Stomach smooth muscle (tissue), 2 donors: ENCODE data around the gene CYFIP1.

Source experiments
- H3K27ac ChIP-seq: one replicate; pipeline ENCODE4 v1.7.0; 2013; ENCODE audit warnings: mild to moderate bottlenecking, low read length, inconsistent platforms
- H3K27me3 ChIP-seq, 2 donors: one replicate each; pipeline ENCODE4 v1.7.0; 2013; ENCODE audit warnings: low read length in 2 of 2; ENCODE audit not compliant: insufficient read depth in 2 of 2, control insufficient read depth in 1 of 2
- H3K36me3 ChIP-seq, 2 donors: one replicate each; pipeline ENCODE4 v1.7.0; 2013; ENCODE audit warnings: low read length in 2 of 2; ENCODE audit not compliant: control insufficient read depth in 2 of 2, insufficient read depth in 2 of 2
- H3K4me1 ChIP-seq: one replicate; pipeline ENCODE4 v1.7.0; 2013; ENCODE audit warnings: low read length; ENCODE audit not compliant: control insufficient read depth, insufficient read depth
- H3K4me3 ChIP-seq, 2 donors: one replicate each; pipeline ENCODE4 v1.7.0; 2013; ENCODE audit warnings: low read length in 2 of 2
- H3K9ac ChIP-seq, 2 donors: one replicate each; pipeline ENCODE4 v1.7.0; 2013; ENCODE audit warnings: low read length in 2 of 2, mild to moderate bottlenecking in 1 of 2
- H3K9me3 ChIP-seq, 2 donors: one replicate each; pipeline ENCODE4 v1.7.0; 2013; ENCODE audit warnings: low read length in 2 of 2; ENCODE audit not compliant: control insufficient read depth in 2 of 2
- donor health status: healthy.
- donor health status: Pancreatic carcinoma.

The CYFIP1 gene

DNA sequence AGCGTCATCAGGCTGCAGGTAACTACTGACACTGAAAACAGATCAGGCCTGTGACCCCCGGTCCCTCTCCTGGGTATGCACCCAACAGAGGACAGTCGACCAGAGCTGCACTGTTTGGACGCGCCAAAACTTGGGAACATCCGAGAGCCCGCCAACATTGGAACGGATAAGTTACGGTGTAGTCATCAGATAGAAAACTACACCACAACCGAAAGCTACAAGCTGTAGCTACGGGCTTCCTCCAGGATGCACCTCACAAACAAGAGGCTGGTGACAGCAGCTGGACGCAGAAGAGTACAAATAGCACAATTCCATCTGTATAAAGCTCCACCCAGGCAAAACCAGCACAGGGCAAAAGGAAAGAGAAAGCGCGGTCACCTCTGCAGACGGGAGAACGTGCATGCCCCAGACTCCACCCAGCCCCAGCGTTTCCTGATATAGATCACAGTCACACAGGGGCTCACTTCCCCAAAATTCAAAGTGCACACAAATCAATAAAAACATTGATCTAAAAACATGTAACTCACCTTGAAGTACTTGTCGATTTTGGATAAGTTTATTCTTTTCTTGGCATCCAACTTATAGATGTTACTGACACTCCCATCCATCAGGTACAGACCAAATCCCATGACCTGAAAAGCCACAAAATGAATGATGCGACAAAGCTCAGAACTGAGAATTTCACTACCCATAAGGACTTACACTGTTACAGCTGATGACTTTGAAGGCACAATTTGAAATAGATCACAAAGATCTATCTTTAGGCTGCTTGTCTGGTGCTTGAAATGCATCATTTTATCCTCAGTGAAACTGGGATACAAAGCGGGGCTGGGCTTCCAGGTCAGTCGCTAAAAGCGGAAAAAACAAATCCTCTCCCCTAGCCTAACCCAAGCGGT lies 43.3 kb downstream of the CYFIP1 start:
- no peaks in the 10 kb centered on the region for H3K9me3 ChIP-seq
- no peaks in the 10 kb centered on the region for H3K27me3 ChIP-seq
- H3K4me1 ChIP-seq, result no peaks in the 10 kb centered on the region
- peaks cover 24 to 50% of the 10 kb centered on the region in 2 donors for H3K36me3 ChIP-seq
- no peak overlapping the region for H3K9ac ChIP-seq
- no peak overlapping the region for H3K4me3 ChIP-seq
- no peak overlapping the region for H3K27ac ChIP-seq

DNA sequence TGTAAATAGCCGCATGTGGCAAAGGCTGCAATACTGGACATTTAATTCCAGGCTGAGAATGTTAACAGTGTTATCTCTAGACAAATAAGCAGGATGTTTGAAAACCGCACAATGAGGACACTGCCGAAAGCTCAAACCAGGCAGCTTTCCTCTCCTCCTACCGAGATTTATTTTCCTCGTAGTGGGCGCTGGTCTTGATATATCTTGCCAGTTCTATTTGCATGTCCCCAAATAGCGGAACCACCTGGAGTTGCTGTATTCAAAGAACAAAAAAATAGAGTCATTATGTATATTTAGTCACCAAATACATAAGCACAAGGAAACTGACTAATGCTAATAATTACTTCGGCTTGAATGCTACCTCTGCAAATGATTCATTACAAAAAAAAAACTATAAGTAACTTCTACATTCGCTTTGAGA lies 46.5 kb downstream of the CYFIP1 start:
- Histone ChIP-seq H3K36me3 (peaks cover 18 to 42% of the 10 kb centered on the region in 2 donors), H3K9me3 (no peaks in the 10 kb centered on the region), H3K27me3 (no peaks in the 10 kb centered on the region), H3K4me1 (peaks cover 4% of the 10 kb centered on the region), H3K27ac (no peak overlapping the region), H3K9ac (no peak overlapping the region), H3K4me3 (no peak overlapping the region)

DNA sequence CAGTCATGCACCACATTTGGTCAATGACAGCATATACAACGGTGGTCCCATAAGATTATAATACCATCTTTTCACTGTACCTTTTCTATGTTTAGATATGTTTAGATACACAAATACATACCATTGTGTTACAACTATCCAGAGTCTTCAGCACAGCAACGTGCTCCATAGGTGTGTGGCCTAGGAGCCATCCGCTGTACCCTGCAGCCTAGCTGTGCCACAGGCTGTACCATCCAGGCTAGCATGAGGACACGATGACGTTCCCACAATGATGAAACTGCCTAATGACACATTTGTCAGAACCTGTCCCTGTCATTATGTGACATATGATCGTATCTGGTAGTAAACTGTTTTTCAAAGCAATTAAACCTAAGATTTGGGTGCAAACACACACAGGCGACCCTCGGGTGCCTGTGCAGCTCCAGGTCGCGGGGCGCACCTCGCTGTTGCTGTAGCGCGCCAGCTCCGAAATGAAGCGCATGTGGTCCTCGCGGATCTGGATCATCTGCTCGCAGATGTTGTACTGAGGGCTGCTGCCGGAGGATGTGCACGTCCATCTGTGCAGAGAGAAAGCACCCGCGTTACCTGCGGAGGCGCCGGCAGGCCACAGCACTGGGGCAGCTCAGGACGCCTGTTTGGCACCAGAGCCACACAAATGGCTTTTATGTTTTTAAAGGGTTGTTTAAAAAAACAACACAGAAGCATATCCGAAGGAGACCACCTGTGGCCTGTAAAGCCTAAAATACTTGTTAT lies 48.2 kb downstream of the CYFIP1 start:
- Histone ChIP-seq H3K27ac (no peak overlapping the region), H3K9ac (no peak overlapping the region), H3K27me3 (no peaks in the 10 kb centered on the region), H3K36me3 (peaks cover 12 to 32% of the 10 kb centered on the region in 2 donors), H3K9me3 (no peaks in the 10 kb centered on the region), H3K4me1 (peaks cover 4% of the 10 kb centered on the region), H3K4me3 (no peak overlapping the region)

DNA sequence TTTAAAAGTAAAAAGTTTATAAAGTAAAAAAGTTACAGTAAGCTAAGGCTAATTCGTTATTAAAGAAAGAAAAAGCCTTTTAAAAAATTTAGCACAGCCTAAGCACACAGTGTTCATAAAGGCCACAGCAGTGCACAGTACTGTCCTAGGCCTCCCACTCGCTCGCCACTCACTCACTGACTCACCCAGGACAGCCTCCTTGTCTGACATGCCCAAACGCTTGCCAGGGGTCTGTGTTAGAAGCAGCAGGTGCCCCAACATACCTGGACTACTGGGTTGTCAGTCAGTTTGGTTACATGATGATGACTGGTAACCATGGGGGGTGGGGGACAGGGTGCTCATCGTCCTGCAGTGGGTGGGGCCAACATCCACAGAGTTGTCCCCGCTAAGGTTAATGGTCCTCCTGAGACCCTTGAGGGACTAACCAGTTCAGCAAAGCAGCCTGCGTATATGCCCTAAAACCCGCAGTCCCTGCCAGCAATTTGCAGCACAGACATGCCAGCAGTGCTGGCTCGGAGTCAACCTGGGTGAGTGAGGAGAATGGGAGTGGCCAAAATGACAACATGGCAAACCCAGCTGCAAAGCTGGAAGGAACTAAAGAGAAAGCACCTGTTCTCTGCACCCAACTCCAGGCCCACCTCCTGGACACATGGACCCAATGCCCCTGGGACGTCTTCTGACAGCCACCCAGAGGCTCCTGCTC lies 49.2 kb downstream of the CYFIP1 start:
- no peaks in the 10 kb centered on the region for H3K9me3 ChIP-seq
- no peaks in the 10 kb centered on the region for H3K27me3 ChIP-seq
- peak overlapping the region; percentile 18 for H3K27ac ChIP-seq
- peaks cover 8 to 25% of the 10 kb centered on the region in 2 donors for H3K36me3 ChIP-seq
- no peak overlapping the region for H3K9ac ChIP-seq
- H3K4me1 ChIP-seq, result peaks cover 4% of the 10 kb centered on the region
- H3K4me3 ChIP-seq, result no peak overlapping the region

DNA sequence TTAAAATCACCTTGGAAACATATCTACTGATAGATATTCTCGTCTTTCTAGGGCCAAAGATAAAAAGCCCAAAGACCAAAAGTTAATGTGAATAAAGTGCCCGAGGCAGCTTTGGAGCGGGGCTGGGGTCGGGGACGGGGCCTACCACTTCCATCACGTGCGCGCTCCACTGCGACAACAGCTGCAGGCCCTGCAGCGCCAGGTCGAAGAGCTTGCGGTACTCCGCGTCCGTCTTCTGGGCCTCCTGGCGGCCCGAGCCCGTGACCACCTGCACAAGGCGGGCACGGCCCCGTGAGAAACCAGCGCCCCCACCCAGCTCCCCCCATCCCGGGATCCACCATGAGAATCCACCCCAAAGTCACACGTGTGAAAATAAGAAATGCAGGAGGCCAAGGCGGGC lies 52.4 kb downstream of the CYFIP1 start:
- Histone ChIP-seq H3K4me1 (peaks cover 4% of the 10 kb centered on the region), H3K36me3 (peaks cover 13 to 31% of the 10 kb centered on the region in 2 donors), H3K27ac (no peak overlapping the region), H3K9me3 (no peaks in the 10 kb centered on the region), H3K4me3 (no peak overlapping the region), H3K9ac (no peak overlapping the region), H3K27me3 (no peaks in the 10 kb centered on the region)

- Histone ChIP-seq H3K36me3 (peaks cover 12 to 24% of the 10 kb centered on the region in 2 donors), H3K4me3 (no peak overlapping the region)
Observed at GRCh38 chr15:22925875-22926274, 54.3 kb downstream of the CYFIP1 start.

DNA sequence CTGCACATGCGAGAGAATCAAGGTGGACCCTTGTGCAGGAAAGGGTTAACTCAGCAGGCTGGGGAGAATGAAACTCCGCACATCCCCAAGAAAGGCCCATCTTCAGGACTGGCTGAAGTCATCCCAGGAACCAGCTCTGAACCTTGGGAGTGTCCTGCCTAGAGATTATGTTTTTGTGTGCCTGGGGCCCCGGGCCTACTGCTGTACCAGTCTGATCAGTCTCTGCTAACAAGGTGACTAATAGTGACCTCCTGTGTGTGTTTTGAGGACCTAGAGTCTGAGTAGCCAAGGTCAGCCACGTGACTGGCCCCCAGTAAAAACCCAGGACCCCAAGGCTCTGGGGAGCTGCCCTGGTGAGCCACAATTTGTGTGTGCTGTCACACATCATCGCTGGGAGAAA lies 58.2 kb downstream of the CYFIP1 start:
- Histone ChIP-seq H3K36me3 (peaks cover 28 to 44% of the 10 kb centered on the region in 2 donors), H3K27me3 (no peaks in the 10 kb centered on the region), H3K27ac (no peak overlapping the region), H3K9ac (no peak overlapping the region), H3K4me1 (no peaks in the 10 kb centered on the region), H3K9me3 (no peaks in the 10 kb centered on the region), H3K4me3 (no peak overlapping the region)

More at GRCh38 chr15:22925875-22926274, 54.3 kb downstream of the CYFIP1 start:
- Histone ChIP-seq H3K4me1 (peaks cover 3% of the 10 kb centered on the region), H3K9me3 (no peaks in the 10 kb centered on the region), H3K9ac (no peak overlapping the region), H3K27me3 (no peaks in the 10 kb centered on the region), H3K27ac (no peak overlapping the region)

GRCh38 chr15:22919171-22919570 lies 61.0 kb downstream of the CYFIP1 start:
- Histone ChIP-seq H3K4me1 (no peaks in the 10 kb centered on the region), H3K9me3 (no peaks in the 10 kb centered on the region), H3K27me3 (no peaks in the 10 kb centered on the region), H3K36me3 (peaks cover 32 to 47% of the 10 kb centered on the region in 2 donors), H3K9ac (no peak overlapping the region), H3K27ac (no peak overlapping the region), H3K4me3 (no peak overlapping the region)

DNA sequence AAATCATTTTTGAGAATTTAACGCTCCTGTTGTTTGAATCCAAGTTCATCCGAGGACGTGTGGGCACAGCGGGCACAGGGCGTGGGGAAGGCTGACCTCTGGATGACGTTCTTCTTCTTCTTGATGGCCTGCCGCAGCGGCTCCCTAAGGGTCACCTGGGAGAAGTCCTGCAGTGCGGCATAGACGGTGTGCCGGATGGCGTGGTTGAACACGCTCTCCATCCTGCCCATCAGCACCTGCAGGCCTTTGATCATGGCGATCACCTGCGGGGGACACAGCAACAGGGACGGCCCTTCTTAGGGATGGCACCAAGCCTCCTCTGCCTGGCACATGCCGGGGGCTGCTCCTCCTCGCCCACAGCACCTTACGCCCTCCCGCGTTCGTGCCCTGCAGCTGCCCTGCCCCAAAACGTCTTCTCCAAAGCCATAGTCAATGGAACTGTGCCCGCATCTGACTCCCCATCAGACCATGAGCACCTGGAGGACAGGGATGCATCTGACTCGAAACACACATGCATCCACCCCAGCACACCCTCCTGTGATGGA lies 61.5 kb downstream of the CYFIP1 start:
- Histone ChIP-seq H3K9ac (no peak overlapping the region), H3K4me1 (no peaks in the 10 kb centered on the region), H3K27ac (no peak overlapping the region), H3K27me3 (no peaks in the 10 kb centered on the region), H3K36me3 (peaks cover 35 to 50% of the 10 kb centered on the region in 2 donors), H3K9me3 (no peaks in the 10 kb centered on the region), H3K4me3 (no peak overlapping the region)

GRCh38 chr15:22918056-22918455 lies 62.1 kb downstream of the CYFIP1 start:
- Histone ChIP-seq H3K9ac (no peak overlapping the region), H3K4me3 (no peak overlapping the region), H3K27me3 (no peaks in the 10 kb centered on the region), H3K36me3 (peaks cover 31 to 52% of the 10 kb centered on the region in 2 donors), H3K4me1 (no peaks in the 10 kb centered on the region), H3K27ac (no peak overlapping the region), H3K9me3 (no peaks in the 10 kb centered on the region)
